WTC11 (cell line): ENCODE results near the gene NOL4L. TPM values are rescaled to one million over a fixed set of nuclear protein-coding genes. Genes with fewer than 3 reads are reported as not detected.

Experiments
- ATAC-seq: fragments of 200-7000 bp; cut with Tn5 transposase; 2 replicates; pipeline ENCODE4 v1.10.0; 2021; ENCODE audit warnings: mild to moderate bottlenecking, moderate library complexity
- CTCF ChIA-PET: fragments of 300-600 bp; sonication (Branson Sonifier 250); formaldehyde crosslinking; loops from one replicate; lab custom pipeline; 2021; ENCODE audit warnings: antibody characterized with exemption; lab: Charles Lee
- POLR2A ChIA-PET: fragments of 350-600 bp; sonication (Branson Sonifier 250); formaldehyde crosslinking; loops from one replicate; lab custom pipeline; 2021; ENCODE audit warnings: antibody characterized with exemption; lab: Charles Lee
- DNase-seq: peaks from one replicate; pipeline ENCODE4 v3.0.0; 2021; ENCODE audit warnings: low spot score
- H3K27ac Mint-ChIP-seq: 2 replicates; pipeline ENCODE4 v1.8.0; 2021; ENCODE audit warnings: mixed read lengths
- H3K27me3 Mint-ChIP-seq: 2 replicates; pipeline ENCODE4 v1.8.0; 2021; ENCODE audit warnings: low read depth, mild to moderate bottlenecking, moderate library complexity, mixed read lengths
- H3K36me3 Mint-ChIP-seq: 2 replicates; pipeline ENCODE4 v1.8.0; 2021; ENCODE audit warnings: mixed read lengths
- H3K4me1 Mint-ChIP-seq: 2 replicates; pipeline ENCODE4 v1.8.0; 2022; ENCODE audit warnings: mixed read lengths
- H3K4me3 Mint-ChIP-seq: 2 replicates; pipeline ENCODE4 v1.8.0; 2021; ENCODE audit warnings: mild to moderate bottlenecking, moderate library complexity, mixed read lengths
- H3K9me3 Mint-ChIP-seq: 2 replicates; pipeline ENCODE4 v1.8.0; 2021; ENCODE audit warnings: mixed read lengths
- FOXK1 ChIP-seq: sonication (generic); formaldehyde crosslinking; IDR thresholded peaks from 2 replicates; pipeline ENCODE4 v1.8.0; 2022; ENCODE audit warnings: mild to moderate bottlenecking, moderate library complexity, missing genetic modification reagents
- FOXP1 ChIP-seq: sonication (generic); formaldehyde crosslinking; IDR thresholded peaks from 2 replicates; pipeline ENCODE4 v1.8.0; 2022; ENCODE audit warnings: missing genetic modification reagents, mild to moderate bottlenecking, moderate library complexity, borderline replicate concordance
- GABPB1 ChIP-seq: sonication (generic); formaldehyde crosslinking; IDR thresholded peaks from 2 replicates; pipeline ENCODE4 v1.8.1; 2023; ENCODE audit warnings: mild to moderate bottlenecking, missing genetic modification reagents
- GRHL2 ChIP-seq: fragments of 250-450 bp; sonication (Bioruptor Pico); IDR thresholded peaks from 2 replicates; pipeline ENCODE4 v1.8.0; 2022; ENCODE audit warnings: mild to moderate bottlenecking, moderate library complexity; ENCODE audit not compliant: insufficient replicate concordance, severe bottlenecking
- KAT7 ChIP-seq: sonication (generic); formaldehyde crosslinking; IDR thresholded peaks from 2 replicates; pipeline ENCODE4 v1.8.1; 2023; ENCODE audit warnings: missing genetic modification reagents, mild to moderate bottlenecking, borderline replicate concordance
- NFYB ChIP-seq: sonication (generic); formaldehyde crosslinking; conservative IDR thresholded peaks from 2 replicates; pipeline ENCODE4 v1.8.0; 2022; ENCODE audit warnings: low read depth, missing genetic modification reagents
- NR1H2 ChIP-seq: sonication (generic); formaldehyde crosslinking; IDR thresholded peaks from 2 replicates; pipeline ENCODE4 v1.9.0; 2021; ENCODE audit warnings: mild to moderate bottlenecking, moderate library complexity, missing genetic modification reagents
- SMAD3 ChIP-seq: sonication (generic); formaldehyde crosslinking; IDR thresholded peaks from 2 replicates; pipeline ENCODE4 v1.8.0; 2022; ENCODE audit warnings: missing genetic modification reagents, mild to moderate bottlenecking, borderline replicate concordance
- SMAD4 ChIP-seq: sonication (generic); formaldehyde crosslinking; IDR thresholded peaks from 2 replicates; pipeline ENCODE4 v1.8.0; 2022; ENCODE audit warnings: mild to moderate bottlenecking, missing genetic modification reagents
- TEAD1 ChIP-seq: sonication (generic); formaldehyde crosslinking; IDR thresholded peaks from 2 replicates; pipeline ENCODE4 v1.8.0; 2022; ENCODE audit warnings: mild to moderate bottlenecking, missing genetic modification reagents
- TEAD4 ChIP-seq: sonication (generic); formaldehyde crosslinking; IDR thresholded peaks from 2 replicates; pipeline ENCODE4 v1.8.0; 2022; ENCODE audit warnings: mild to moderate bottlenecking, missing genetic modification reagents
- ZNF121 ChIP-seq: sonication (generic); formaldehyde crosslinking; IDR thresholded peaks from 2 replicates; pipeline ENCODE4 v1.8.0; 2023; ENCODE audit warnings: missing genetic modification reagents
- ZNF263 ChIP-seq: sonication (generic); formaldehyde crosslinking; IDR thresholded peaks from 2 replicates; pipeline ENCODE4 v1.8.1; 2022; ENCODE audit warnings: low read depth, mild to moderate bottlenecking, moderate library complexity, missing genetic modification reagents
- ZNF317 ChIP-seq: sonication (generic); formaldehyde crosslinking; IDR thresholded peaks from 2 replicates; pipeline ENCODE4 v1.8.1; 2023; ENCODE audit warnings: low read depth, mild to moderate bottlenecking, moderate library complexity, missing genetic modification reagents, borderline replicate concordance
- total RNA-seq: library from RNA; stranded (reverse); gene quantifications from 3 replicates; pipeline ENCODE4 v1.2.3, GENCODE V29; 2021
- TF ChIP-seq, protein P1 (sequence below): sonication (generic); formaldehyde crosslinking; IDR thresholded peaks from 2 replicates; pipeline ENCODE4 v1.8.0; 2022; ENCODE audit warnings: missing genetic modification reagents
- TF ChIP-seq, protein P2 (sequence below): sonication (generic); formaldehyde crosslinking; IDR thresholded peaks from 2 replicates; pipeline ENCODE4 v1.8.1; 2023; ENCODE audit warnings: mild to moderate bottlenecking, missing genetic modification reagents, borderline replicate concordance
- TF ChIP-seq, protein P3 (sequence below): fragments of 250-450 bp; sonication (Bioruptor Pico); IDR thresholded peaks from 2 replicates; pipeline ENCODE4 v1.9.0; 2021; ENCODE audit warnings: moderate library complexity, mild to moderate bottlenecking, inconsistent platforms, borderline replicate concordance
- TF ChIP-seq, protein P4 (sequence below): sonication (generic); formaldehyde crosslinking; IDR thresholded peaks from 2 replicates; pipeline ENCODE4 v1.8.0; 2023; ENCODE audit warnings: missing genetic modification reagents, mild to moderate bottlenecking, borderline replicate concordance

Gene NOL4L
- total RNA-seq, 1 experiment from 2014 or later = 29.0 TPM

DNA sequence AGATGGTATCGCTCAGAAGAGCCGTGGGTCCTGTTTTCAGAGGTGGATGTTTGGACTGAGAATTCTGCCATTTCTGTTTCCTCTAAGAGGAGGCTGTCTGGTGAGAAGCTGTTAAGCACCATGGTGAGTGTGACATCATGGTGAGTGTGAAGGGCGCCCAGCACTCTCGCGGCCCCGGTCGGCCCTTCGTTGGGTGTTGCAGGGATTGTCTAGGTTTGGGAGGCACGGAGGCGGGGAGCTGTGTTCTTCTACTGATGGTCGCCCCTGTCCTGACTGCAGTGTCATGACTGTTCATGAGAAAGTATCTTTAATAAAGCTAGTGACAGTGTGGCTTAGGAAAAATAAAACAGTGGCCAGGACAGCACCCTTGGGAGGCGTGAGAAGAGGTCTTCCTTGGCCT, 70.4 kb downstream of the NOL4L start (continued):
- TF ChIP-seq SMAD4 (CRISPR knock-in tag) (no peak), ZNF317 (CRISPR knock-in tag) (no peak), FOXP1 (no peak), FOXK1 (CRISPR knock-in tag) (no peak), NR1H2 (CRISPR knock-in tag) (no peak)
- TF ChIP-seq, protein P1, sequence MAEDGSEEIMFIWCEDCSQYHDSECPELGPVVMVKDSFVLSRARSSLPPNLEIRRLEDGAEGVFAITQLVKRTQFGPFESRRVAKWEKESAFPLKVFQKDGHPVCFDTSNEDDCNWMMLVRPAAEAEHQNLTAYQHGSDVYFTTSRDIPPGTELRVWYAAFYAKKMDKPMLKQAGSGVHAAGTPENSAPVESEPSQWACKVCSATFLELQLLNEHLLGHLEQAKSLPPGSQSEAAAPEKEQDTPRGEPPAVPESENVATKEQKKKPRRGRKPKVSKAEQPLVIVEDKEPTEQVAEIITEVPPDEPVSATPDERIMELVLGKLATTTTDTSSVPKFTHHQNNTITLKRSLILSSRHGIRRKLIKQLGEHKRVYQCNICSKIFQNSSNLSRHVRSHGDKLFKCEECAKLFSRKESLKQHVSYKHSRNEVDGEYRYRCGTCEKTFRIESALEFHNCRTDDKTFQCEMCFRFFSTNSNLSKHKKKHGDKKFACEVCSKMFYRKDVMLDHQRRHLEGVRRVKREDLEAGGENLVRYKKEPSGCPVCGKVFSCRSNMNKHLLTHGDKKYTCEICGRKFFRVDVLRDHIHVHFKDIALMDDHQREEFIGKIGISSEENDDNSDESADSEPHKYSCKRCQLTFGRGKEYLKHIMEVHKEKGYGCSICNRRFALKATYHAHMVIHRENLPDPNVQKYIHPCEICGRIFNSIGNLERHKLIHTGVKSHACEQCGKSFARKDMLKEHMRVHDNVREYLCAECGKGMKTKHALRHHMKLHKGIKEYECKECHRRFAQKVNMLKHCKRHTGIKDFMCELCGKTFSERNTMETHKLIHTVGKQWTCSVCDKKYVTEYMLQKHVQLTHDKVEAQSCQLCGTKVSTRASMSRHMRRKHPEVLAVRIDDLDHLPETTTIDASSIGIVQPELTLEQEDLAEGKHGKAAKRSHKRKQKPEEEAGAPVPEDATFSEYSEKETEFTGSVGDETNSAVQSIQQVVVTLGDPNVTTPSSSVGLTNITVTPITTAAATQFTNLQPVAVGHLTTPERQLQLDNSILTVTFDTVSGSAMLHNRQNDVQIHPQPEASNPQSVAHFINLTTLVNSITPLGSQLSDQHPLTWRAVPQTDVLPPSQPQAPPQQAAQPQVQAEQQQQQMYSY = no peak
- TF ChIP-seq, protein P2, sequence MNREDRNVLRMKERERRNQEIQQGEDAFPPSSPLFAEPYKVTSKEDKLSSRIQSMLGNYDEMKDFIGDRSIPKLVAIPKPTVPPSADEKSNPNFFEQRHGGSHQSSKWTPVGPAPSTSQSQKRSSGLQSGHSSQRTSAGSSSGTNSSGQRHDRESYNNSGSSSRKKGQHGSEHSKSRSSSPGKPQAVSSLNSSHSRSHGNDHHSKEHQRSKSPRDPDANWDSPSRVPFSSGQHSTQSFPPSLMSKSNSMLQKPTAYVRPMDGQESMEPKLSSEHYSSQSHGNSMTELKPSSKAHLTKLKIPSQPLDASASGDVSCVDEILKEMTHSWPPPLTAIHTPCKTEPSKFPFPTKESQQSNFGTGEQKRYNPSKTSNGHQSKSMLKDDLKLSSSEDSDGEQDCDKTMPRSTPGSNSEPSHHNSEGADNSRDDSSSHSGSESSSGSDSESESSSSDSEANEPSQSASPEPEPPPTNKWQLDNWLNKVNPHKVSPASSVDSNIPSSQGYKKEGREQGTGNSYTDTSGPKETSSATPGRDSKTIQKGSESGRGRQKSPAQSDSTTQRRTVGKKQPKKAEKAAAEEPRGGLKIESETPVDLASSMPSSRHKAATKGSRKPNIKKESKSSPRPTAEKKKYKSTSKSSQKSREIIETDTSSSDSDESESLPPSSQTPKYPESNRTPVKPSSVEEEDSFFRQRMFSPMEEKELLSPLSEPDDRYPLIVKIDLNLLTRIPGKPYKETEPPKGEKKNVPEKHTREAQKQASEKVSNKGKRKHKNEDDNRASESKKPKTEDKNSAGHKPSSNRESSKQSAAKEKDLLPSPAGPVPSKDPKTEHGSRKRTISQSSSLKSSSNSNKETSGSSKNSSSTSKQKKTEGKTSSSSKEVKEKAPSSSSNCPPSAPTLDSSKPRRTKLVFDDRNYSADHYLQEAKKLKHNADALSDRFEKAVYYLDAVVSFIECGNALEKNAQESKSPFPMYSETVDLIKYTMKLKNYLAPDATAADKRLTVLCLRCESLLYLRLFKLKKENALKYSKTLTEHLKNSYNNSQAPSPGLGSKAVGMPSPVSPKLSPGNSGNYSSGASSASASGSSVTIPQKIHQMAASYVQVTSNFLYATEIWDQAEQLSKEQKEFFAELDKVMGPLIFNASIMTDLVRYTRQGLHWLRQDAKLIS (CRISPR knock-in tag) = no peak

DNA sequence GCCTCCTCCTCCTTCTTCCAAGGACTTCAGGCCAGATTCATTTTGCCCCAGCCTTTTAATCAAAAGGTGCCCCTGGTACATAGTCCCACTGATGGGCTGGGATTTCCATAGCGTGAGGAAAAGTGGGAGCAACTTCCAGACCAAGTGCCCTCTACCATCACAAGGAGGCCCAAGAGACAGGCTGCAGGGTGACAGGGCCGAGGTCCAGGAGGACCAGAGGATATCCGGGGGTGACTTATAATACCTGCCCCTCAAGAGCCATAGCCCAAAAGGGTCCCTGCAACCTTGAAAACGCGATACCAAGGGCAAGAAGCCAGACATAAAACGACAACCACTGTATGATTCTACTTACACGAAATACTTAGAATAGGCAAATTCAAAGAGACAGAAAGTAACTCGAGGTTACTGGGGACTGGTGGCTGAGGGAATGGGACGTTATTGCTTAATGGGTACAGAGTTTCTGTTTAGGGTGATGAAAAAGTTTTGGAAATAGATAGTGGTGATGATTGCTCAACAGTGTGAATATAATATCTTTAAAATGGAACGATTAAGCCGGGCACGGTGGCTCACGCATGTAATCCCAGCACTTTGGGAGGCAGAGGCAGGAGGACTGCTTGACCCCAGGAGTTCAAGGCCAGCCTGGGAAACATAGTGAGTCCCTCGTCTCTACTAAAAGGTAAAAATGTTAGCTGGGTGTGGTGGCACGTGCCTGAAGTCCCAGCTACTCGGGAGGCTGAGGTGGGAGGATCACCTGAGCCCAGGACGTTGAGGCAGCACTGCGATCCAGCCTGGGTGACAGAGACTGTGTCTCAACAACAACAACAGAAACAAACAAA, 71.9 kb downstream of the NOL4L start:
- no peak for DNase-seq

More for the DNA sequence above, 71.9 kb downstream of the NOL4L start:
- POLR2A ChIA-PET = no interaction called here
- no peak for TF ChIP-seq ZNF121 (CRISPR knock-in tag)
- TF ChIP-seq NFYB = no peak
- TF ChIP-seq, protein P3, sequence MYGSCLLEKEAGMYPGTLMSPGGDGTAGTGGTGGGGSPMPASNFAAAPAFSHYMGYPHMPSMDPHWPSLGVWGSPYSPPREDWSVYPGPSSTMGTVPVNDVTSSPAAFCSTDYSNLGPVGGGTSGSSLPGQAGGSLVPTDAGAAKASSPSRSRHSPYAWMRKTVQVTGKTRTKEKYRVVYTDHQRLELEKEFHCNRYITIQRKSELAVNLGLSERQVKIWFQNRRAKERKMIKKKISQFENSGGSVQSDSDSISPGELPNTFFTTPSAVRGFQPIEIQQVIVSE = no peak
- no peak for TF ChIP-seq TEAD4 (CRISPR knock-in tag)
- TF ChIP-seq ZNF263 (CRISPR knock-in tag) = no peak
- TF ChIP-seq GRHL2 (CRISPR knock-in tag) = no peak
- no peak for TF ChIP-seq SMAD3
- no peak for TF ChIP-seq KAT7
- no peak for TF ChIP-seq TEAD1 (CRISPR knock-in tag)
- TF ChIP-seq, protein P4, sequence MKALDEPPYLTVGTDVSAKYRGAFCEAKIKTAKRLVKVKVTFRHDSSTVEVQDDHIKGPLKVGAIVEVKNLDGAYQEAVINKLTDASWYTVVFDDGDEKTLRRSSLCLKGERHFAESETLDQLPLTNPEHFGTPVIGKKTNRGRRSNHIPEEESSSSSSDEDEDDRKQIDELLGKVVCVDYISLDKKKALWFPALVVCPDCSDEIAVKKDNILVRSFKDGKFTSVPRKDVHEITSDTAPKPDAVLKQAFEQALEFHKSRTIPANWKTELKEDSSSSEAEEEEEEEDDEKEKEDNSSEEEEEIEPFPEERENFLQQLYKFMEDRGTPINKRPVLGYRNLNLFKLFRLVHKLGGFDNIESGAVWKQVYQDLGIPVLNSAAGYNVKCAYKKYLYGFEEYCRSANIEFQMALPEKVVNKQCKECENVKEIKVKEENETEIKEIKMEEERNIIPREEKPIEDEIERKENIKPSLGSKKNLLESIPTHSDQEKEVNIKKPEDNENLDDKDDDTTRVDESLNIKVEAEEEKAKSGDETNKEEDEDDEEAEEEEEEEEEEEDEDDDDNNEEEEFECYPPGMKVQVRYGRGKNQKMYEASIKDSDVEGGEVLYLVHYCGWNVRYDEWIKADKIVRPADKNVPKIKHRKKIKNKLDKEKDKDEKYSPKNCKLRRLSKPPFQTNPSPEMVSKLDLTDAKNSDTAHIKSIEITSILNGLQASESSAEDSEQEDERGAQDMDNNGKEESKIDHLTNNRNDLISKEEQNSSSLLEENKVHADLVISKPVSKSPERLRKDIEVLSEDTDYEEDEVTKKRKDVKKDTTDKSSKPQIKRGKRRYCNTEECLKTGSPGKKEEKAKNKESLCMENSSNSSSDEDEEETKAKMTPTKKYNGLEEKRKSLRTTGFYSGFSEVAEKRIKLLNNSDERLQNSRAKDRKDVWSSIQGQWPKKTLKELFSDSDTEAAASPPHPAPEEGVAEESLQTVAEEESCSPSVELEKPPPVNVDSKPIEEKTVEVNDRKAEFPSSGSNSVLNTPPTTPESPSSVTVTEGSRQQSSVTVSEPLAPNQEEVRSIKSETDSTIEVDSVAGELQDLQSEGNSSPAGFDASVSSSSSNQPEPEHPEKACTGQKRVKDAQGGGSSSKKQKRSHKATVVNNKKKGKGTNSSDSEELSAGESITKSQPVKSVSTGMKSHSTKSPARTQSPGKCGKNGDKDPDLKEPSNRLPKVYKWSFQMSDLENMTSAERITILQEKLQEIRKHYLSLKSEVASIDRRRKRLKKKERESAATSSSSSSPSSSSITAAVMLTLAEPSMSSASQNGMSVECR = no peak
- TF ChIP-seq GABPB1 (CRISPR knock-in tag) = no peak
- Mint-ChIP-seq H3K4me3 (no peak overlapping the region), H3K4me1 (peaks cover 26% of the 10 kb centered on the region), H3K9me3 (no peaks in the 10 kb centered on the region), H3K36me3 (no peaks in the 10 kb centered on the region), H3K27me3 (no peaks in the 10 kb centered on the region), H3K27ac (no peak overlapping the region)
- no peak for ATAC-seq
- CTCF ChIA-PET = no interaction called here
